Dendritic cell treated with granulocyte-macrophage colony-stimulating factor and Interleukin-4, amounts not matched to agents 40 ng/mL and 50 ng/mL, for 4 days (primary cell): ENCODE data around the gene ZNF436.

ENCODE experiments used
- H3K27ac Mint-ChIP-seq: one replicate; pipeline ENCODE4 v1.8.0; 2022; ENCODE audit warnings: mild to moderate bottlenecking, mixed read lengths
- H3K27me3 Mint-ChIP-seq: one replicate; pipeline ENCODE4 v1.8.0; 2022; ENCODE audit warnings: mild to moderate bottlenecking, mixed read lengths
- H3K36me3 Mint-ChIP-seq: one replicate; pipeline ENCODE4 v1.8.0; 2022; ENCODE audit warnings: low read depth, mixed read lengths
- H3K4me1 Mint-ChIP-seq: one replicate; pipeline ENCODE4 v1.8.0; 2022; ENCODE audit warnings: low read depth, mixed read lengths
- H3K4me3 Mint-ChIP-seq: one replicate; pipeline ENCODE4 v1.8.0; 2022; ENCODE audit warnings: mild to moderate bottlenecking, moderate library complexity, mixed read lengths
- H3K9me3 Mint-ChIP-seq: one replicate; pipeline ENCODE4 v1.8.0; 2022; ENCODE audit warnings: mixed read lengths
- intact Hi-C: fragments of 100-400 bp; cut with micrococcal nuclease; formaldehyde crosslinking; loops from one replicate; pipeline ENCODE4 v1.15.0; 2022

ZNF436 gene

GRCh38 chr1:23369335-23370013 lies at the start of gene ZNF436:
TSS of gene ZNF436 (minus strand) at chr1:23369836. CDS start at chr1:23368005, 1,831 bp downstream.
- peaks cover 3% of the 10 kb centered on the region for H3K27me3 Mint-ChIP-seq
- H3K36me3 Mint-ChIP-seq, result peaks cover 42% of the 10 kb centered on the region
- H3K9me3 Mint-ChIP-seq, result no peaks in the 10 kb centered on the region
- H3K4me3 Mint-ChIP-seq, result peak within 1 kb of the TSS; percentile 98
- intact Hi-C loops, result loop anchor here (2.0 kb wide), 1 partner anchor 33 kb away; no protein-coding TSS in a partner anchor
- H3K4me1 Mint-ChIP-seq, result peaks cover 40% of the 10 kb centered on the region
- peak within 1 kb of the TSS; percentile 95 for H3K27ac Mint-ChIP-seq

- H3K27ac Mint-ChIP-seq, result no peak overlapping the region
- peaks cover 25% of the 10 kb centered on the region for H3K4me1 Mint-ChIP-seq
- H3K36me3 Mint-ChIP-seq, result no peaks in the 10 kb centered on the region
- intact Hi-C loops, result no loop called here
- H3K4me3 Mint-ChIP-seq, result no peak overlapping the region
- H3K9me3 Mint-ChIP-seq, result no peaks in the 10 kb centered on the region
- peaks cover 35% of the 10 kb centered on the region for H3K27me3 Mint-ChIP-seq
Observed at GRCh38 chr1:23419180-23419579, 49.5 kb upstream of the ZNF436 start.

- Mint-ChIP-seq H3K36me3 (no peaks in the 10 kb centered on the region), H3K27ac (no peak overlapping the region), H3K9me3 (no peaks in the 10 kb centered on the region), H3K4me3 (no peak overlapping the region), H3K4me1 (peaks cover 10% of the 10 kb centered on the region), H3K27me3 (peaks cover 24% of the 10 kb centered on the region)
- intact Hi-C loops, result no loop called here
Observed at GRCh38 chr1:23417570-23417969, 47.9 kb upstream of the ZNF436 start.

- Mint-ChIP-seq H3K4me3 (no peak overlapping the region), H3K36me3 (no peaks in the 10 kb centered on the region), H3K27ac (no peak overlapping the region), H3K27me3 (peaks cover 24% of the 10 kb centered on the region), H3K9me3 (no peaks in the 10 kb centered on the region), H3K4me1 (peaks cover 4% of the 10 kb centered on the region)
- intact Hi-C loops, result no loop called here
Observed at GRCh38 chr1:23416964-23417363, 47.3 kb upstream of the ZNF436 start.

- Mint-ChIP-seq H3K9me3 (no peaks in the 10 kb centered on the region), H3K4me1 (peaks cover 6% of the 10 kb centered on the region), H3K4me3 (no peak overlapping the region), H3K36me3 (no peaks in the 10 kb centered on the region), H3K27ac (no peak overlapping the region), H3K27me3 (peaks cover 4% of the 10 kb centered on the region)
- intact Hi-C loops, result no loop called here
Observed at GRCh38 chr1:23408797-23409290, 39.2 kb upstream of the ZNF436 start.

- Mint-ChIP-seq H3K4me3 (no peak overlapping the region), H3K27ac (no peak overlapping the region), H3K9me3 (no peaks in the 10 kb centered on the region), H3K27me3 (peaks cover 4% of the 10 kb centered on the region), H3K36me3 (no peaks in the 10 kb centered on the region), H3K4me1 (peaks cover 23% of the 10 kb centered on the region)
- intact Hi-C loops, result no loop called here
Observed at GRCh38 chr1:23407016-23407630, 37.5 kb upstream of the ZNF436 start.

GRCh38 chr1:23405946-23406345 lies 36.3 kb upstream of the ZNF436 start:
- Mint-ChIP-seq H3K4me1 (peaks cover 34% of the 10 kb centered on the region), H3K27me3 (peaks cover 4% of the 10 kb centered on the region), H3K36me3 (no peaks in the 10 kb centered on the region), H3K9me3 (no peaks in the 10 kb centered on the region), H3K4me3 (no peak overlapping the region), H3K27ac (no peak overlapping the region)
- intact Hi-C loops, result no loop called here

DNA sequence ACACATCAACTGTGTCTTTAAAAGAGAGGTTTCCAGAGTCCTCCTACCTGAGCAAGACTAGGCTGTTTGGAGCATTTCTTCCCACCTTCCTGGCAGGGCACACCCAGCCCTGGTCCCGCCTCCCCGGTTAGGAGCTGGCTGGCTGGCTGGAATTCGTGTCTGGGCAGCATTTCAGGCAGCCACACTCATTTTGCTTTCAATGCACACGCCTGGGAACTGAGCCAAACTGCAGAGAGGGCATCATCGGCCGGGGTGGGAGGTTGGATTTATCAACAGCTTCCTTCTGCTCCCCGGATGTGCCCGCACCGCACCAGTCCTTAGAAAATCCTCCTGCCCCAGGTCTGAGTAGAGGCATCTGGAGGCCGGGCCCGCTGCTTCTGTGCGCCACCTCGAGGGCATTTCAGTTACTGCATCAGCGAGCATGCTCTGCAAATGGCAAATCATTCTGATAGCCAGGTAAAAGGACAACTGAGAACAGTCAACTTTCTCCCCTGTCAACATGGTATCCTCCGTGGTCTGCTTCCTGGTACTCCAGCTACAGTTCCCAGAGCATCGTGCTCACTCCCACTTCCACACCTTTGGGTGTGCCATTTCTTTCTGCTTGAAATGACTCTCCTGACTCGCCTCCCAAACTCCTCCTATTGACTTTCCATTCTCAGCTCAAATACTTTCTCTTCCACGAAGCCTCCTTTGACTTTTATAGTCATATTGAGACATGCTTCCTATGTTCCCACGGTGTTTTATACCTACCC lies 34.3 kb upstream of the ZNF436 start:
- no peak overlapping the region for H3K4me3 Mint-ChIP-seq

GRCh38 chr1:23403355-23403734 lies 33.7 kb upstream of the ZNF436 start:
- no peak overlapping the region for H3K4me3 Mint-ChIP-seq
- peaks cover 41% of the 10 kb centered on the region for H3K4me1 Mint-ChIP-seq
- no peak overlapping the region for H3K27ac Mint-ChIP-seq
- H3K9me3 Mint-ChIP-seq, result no peaks in the 10 kb centered on the region
- no peaks in the 10 kb centered on the region for H3K27me3 Mint-ChIP-seq
- intact Hi-C loops, result loop anchor here (2.0 to 5.0 kb wide), 3 partner anchors 35 to 76 kb away; partner anchors contain the start of genes HNRNPR and ZNF436
- H3K36me3 Mint-ChIP-seq, result no peaks in the 10 kb centered on the region

More for the DNA sequence above, 34.3 kb upstream of the ZNF436 start:
- intact Hi-C loops, result loop anchor here (2.0 to 5.0 kb wide), 3 partner anchors 35 to 77 kb away; partner anchors contain the start of genes HNRNPR and ZNF436
- Mint-ChIP-seq H3K27ac (no peak overlapping the region), H3K27me3 (no peaks in the 10 kb centered on the region), H3K9me3 (no peaks in the 10 kb centered on the region), H3K4me1 (peaks cover 41% of the 10 kb centered on the region), H3K36me3 (no peaks in the 10 kb centered on the region)

DNA sequence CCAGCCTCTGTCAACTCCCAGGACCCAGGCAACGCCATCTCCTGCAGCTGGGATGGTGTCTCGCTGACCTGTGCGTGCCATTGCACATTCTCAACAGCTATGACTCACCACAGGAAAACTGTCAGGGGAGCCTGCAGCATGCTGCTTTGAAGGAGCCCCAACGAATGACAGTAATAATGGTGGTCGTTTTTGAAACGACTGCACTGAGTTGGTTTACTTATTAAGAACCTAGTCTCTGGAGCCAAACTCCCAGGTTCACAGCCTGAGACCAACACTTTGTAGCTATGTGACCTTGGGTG lies 33.4 kb upstream of the ZNF436 start:
- intact Hi-C loops, result loop anchor here (2.0 to 5.0 kb wide), 3 partner anchors 34 to 76 kb away; partner anchors contain the start of genes HNRNPR and ZNF436
- H3K36me3 Mint-ChIP-seq, result no peaks in the 10 kb centered on the region
- no peaks in the 10 kb centered on the region for H3K9me3 Mint-ChIP-seq
- peaks cover 41% of the 10 kb centered on the region for H3K4me1 Mint-ChIP-seq
- no peak overlapping the region for H3K4me3 Mint-ChIP-seq
- peak overlapping the region; percentile 80 for H3K27ac Mint-ChIP-seq
- peaks cover under 1% of the 10 kb centered on the region for H3K27me3 Mint-ChIP-seq

DNA sequence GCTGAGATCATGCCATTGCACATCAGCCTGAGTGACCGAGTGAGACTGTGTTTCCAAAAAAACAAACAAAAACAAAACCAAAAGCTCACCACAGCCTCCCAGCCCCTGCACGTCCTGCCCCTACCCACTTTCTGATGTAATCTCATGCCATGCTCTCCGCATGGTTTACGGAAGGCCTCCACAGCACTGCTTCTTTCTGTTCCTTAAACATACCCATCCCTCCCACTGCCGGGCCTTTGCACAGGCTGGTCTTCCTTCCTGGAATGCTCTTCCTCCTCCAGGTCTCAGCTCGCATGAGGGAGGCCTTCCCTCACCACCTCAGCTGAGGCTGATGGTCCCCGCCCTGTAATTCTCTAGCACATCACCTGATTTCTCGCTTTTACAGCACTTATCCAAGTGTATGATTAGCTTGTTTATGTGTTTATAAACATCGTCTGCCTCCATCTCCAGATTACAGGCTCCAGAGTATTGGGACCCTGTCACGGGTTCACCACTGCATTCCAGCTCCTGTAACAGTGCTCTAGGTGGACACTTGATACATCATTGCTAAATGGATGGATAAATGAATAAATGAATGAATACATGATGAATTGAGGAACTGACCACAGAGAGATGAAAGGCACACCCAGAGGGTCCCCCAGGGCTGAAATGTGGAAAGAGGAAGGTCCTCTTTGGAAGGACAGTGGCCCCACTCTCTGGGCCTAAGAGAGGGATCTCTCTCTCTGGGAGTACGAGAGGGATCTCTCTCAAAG lies 32.8 kb upstream of the ZNF436 start:
- Mint-ChIP-seq H3K36me3 (no peaks in the 10 kb centered on the region), H3K9me3 (no peaks in the 10 kb centered on the region), H3K27me3 (peaks cover 6% of the 10 kb centered on the region), H3K27ac (peak overlapping the region; percentile 80), H3K4me3 (peak overlapping the region; percentile 28), H3K4me1 (peaks cover 41% of the 10 kb centered on the region)
- intact Hi-C loops, result loop anchor here (2.0 to 5.0 kb wide), 3 partner anchors 34 to 75 kb away; partner anchors contain the start of genes HNRNPR and ZNF436

DNA sequence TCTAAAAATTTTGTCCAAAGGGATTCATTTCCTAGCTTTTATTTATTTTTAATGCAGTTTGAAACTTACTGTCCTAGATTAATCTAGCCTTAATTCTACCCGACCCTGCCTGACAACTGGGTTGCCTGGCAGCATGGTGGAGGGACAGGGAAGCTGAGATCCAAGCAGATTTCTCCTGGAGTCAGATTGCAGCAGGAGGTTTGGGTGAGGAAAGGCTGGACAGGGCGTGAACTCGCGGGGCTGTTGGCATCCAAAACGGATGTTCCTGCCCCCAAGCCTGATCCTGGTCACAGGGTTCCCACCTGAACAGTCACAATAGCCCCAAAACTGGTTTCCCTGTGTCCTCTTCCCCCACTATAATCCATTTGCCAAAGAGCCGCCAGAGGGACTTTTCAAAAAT lies 31.7 kb upstream of the ZNF436 start:
- no peaks in the 10 kb centered on the region for H3K9me3 Mint-ChIP-seq
- peaks cover 41% of the 10 kb centered on the region for H3K4me1 Mint-ChIP-seq
- H3K27me3 Mint-ChIP-seq, result peaks cover 9% of the 10 kb centered on the region
- H3K36me3 Mint-ChIP-seq, result no peaks in the 10 kb centered on the region
- no peak overlapping the region for H3K4me3 Mint-ChIP-seq
- intact Hi-C loops, result loop anchor here (5.0 kb wide), 1 partner anchor 74 kb away; no protein-coding TSS in a partner anchor
- H3K27ac Mint-ChIP-seq, result peak overlapping the region; percentile 80

GRCh38 chr1:23400324-23401114 lies 30.9 kb upstream of the ZNF436 start:
- peak overlapping the region; percentile 80 for H3K27ac Mint-ChIP-seq
- intact Hi-C loops, result loop anchor here (5.0 kb wide), 1 partner anchor 73 kb away; no protein-coding TSS in a partner anchor
- no peaks in the 10 kb centered on the region for H3K36me3 Mint-ChIP-seq
- peaks cover 15% of the 10 kb centered on the region for H3K27me3 Mint-ChIP-seq
- H3K4me1 Mint-ChIP-seq, result peaks cover 41% of the 10 kb centered on the region
- no peaks in the 10 kb centered on the region for H3K9me3 Mint-ChIP-seq
- no peak overlapping the region for H3K4me3 Mint-ChIP-seq
